Parathyroid adenoma (tissue), 2 donors: Measurements from ENCODE around the gene GSDME.

Source experiments
- H2AFZ ChIP-seq: fragments of 300-600 bp; sonication (generic); one replicate; pipeline ENCODE4 v1.7.0; 2017; ENCODE audit warnings: antibody characterized with exemption, mild to moderate bottlenecking
- H3K27ac ChIP-seq: fragments of 300-600 bp; sonication (generic); one replicate; pipeline ENCODE4 v1.7.0; 2017
- H3K27me3 ChIP-seq: fragments of 300-600 bp; sonication (generic); one replicate; pipeline ENCODE4 v1.7.0; 2017; ENCODE audit warnings: low read length; ENCODE audit not compliant: control insufficient read depth, insufficient read depth
- H3K36me3 ChIP-seq: fragments of 300-600 bp; sonication (generic); one replicate; pipeline ENCODE4 v1.7.0; 2017; ENCODE audit warnings: low read length; ENCODE audit not compliant: control insufficient read depth, insufficient read depth
- H3K4me1 ChIP-seq: fragments of 300-600 bp; sonication (generic); one replicate; pipeline ENCODE4 v1.7.0; 2017; ENCODE audit warnings: control low read depth
- H3K4me2 ChIP-seq: fragments of 300-600 bp; sonication (generic); one replicate; pipeline ENCODE4 v1.7.0; 2017; ENCODE audit warnings: low read length
- H3K4me3 ChIP-seq: fragments of 300-600 bp; sonication (generic); one replicate; pipeline ENCODE4 v1.7.0; 2017; ENCODE audit warnings: low read depth, low read length
- H3K79me2 ChIP-seq: fragments of 300-600 bp; sonication (generic); one replicate; pipeline ENCODE4 v1.7.0; 2017; ENCODE audit warnings: control low read depth
- H3K9ac ChIP-seq: fragments of 300-600 bp; sonication (generic); one replicate; pipeline ENCODE4 v1.7.0; 2017; ENCODE audit warnings: mild to moderate bottlenecking
- H3K9me3 ChIP-seq: fragments of 300-600 bp; sonication (generic); one replicate; pipeline ENCODE4 v1.7.0; 2017; ENCODE audit warnings: low read length; ENCODE audit not compliant: control insufficient read depth
- TF ChIP-seq, protein P1 (sequence below): fragments of 300-600 bp; sonication (generic); IDR thresholded peaks from one replicate; pipeline ENCODE4 v1.7.0; 2017; ENCODE audit warnings: antibody characterized with exemption, mild to moderate bottlenecking
- donor health status: primary hyperparathyroidism.

GSDME gene

DNA sequence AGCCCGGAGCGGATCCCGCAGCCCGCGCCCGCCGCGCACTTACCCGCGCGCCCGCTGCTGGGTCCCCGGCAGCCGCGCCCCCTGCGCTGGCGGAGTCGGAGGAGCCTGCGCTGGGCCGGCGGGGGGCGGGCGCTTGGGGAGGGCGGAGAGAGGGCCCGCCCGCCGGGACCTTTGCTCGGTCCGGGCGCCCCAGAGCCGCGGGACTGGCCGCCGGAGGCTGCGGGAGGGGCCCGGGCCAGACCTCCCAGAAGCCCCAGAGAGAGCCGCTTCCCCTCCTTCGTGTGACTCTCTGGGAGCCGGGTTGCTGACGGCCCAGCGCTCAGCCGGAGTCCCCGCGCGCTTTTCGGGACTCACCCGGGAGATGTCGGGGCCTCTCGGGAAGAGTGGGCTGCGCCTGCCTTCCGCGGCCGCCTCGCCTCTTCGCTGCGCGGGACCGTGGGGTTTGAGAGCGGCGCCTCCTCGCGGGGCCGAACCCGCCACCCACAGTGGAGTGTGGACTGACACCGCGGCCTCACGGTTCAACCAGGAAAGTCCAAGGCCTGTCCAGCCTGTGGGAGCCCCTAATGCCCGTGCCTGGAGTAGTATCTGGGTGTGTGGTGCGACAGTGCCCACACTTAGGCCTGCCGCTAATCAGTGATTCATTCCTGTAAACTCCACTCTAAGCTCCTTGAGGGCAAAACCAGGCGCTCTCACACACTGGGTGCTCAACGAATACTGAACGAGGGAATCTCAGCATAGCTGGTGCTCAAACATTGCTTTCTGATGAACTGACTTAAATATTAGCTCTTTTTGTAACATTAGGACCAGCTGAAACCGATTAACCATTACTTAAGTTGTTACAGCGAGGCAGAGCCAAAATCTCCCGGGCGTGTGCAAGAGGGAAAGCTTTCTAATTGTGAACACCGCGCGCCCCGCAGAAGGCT, at the start of gene GSDME:
Gene GSDME (minus strand): TSS at position 112 of the 923 bp plus-strand sequence. CDS start 7,690 bp downstream, outside the sequence.
- TF ChIP-seq, protein P1, sequence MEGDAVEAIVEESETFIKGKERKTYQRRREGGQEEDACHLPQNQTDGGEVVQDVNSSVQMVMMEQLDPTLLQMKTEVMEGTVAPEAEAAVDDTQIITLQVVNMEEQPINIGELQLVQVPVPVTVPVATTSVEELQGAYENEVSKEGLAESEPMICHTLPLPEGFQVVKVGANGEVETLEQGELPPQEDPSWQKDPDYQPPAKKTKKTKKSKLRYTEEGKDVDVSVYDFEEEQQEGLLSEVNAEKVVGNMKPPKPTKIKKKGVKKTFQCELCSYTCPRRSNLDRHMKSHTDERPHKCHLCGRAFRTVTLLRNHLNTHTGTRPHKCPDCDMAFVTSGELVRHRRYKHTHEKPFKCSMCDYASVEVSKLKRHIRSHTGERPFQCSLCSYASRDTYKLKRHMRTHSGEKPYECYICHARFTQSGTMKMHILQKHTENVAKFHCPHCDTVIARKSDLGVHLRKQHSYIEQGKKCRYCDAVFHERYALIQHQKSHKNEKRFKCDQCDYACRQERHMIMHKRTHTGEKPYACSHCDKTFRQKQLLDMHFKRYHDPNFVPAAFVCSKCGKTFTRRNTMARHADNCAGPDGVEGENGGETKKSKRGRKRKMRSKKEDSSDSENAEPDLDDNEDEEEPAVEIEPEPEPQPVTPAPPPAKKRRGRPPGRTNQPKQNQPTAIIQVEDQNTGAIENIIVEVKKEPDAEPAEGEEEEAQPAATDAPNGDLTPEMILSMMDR: no peak
- peak within 1 kb of the TSS; percentile 100 for H2AFZ ChIP-seq
- no peaks in the 10 kb centered on the region for H3K9me3 ChIP-seq
- peak within 1 kb of the TSS; percentile 92 for H3K4me2 ChIP-seq
- H3K36me3 ChIP-seq: no peaks in the 10 kb centered on the region
- H3K27me3 ChIP-seq: no peaks in the 10 kb centered on the region
- H3K9ac ChIP-seq: peak within 1 kb of the TSS; percentile 49
- no peaks in the 10 kb centered on the region for H3K79me2 ChIP-seq
- H3K4me3 ChIP-seq: peak within 1 kb of the TSS; percentile 64
- H3K27ac ChIP-seq: peak within 1 kb of the TSS; percentile 61
- H3K4me1 ChIP-seq: no peaks in the 10 kb centered on the region

DNA sequence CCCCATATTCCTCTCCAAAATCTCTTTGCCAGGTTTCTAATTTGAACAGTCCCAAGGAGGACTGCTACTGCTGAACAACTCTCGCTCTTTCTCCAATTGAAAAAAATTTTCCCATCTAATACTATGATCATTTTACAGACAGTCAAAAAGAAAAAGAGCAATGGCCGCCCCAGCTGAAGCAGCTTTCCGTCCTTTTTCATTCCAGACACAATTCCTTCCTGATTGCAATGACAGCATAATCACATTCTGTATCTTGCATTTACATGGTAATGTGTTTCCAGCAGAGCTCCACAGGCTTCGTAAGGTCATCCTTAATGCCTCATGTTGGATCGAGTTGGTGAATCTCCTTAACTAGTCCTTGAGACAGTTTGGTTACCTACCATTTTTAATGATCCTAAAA, 45.0 kb upstream of the GSDME start:
- no peak overlapping the region for H3K9ac ChIP-seq
- no peak overlapping the region for H2AFZ ChIP-seq
- no peaks in the 10 kb centered on the region for H3K9me3 ChIP-seq
- H3K79me2 ChIP-seq: no peaks in the 10 kb centered on the region
- no peak overlapping the region for H3K4me3 ChIP-seq
- no peaks in the 10 kb centered on the region for H3K27me3 ChIP-seq
- H3K4me2 ChIP-seq: no peak overlapping the region
- TF ChIP-seq, protein P1: no peak
- no peaks in the 10 kb centered on the region for H3K36me3 ChIP-seq
- H3K27ac ChIP-seq: no peak overlapping the region
- H3K4me1 ChIP-seq: no peaks in the 10 kb centered on the region

DNA sequence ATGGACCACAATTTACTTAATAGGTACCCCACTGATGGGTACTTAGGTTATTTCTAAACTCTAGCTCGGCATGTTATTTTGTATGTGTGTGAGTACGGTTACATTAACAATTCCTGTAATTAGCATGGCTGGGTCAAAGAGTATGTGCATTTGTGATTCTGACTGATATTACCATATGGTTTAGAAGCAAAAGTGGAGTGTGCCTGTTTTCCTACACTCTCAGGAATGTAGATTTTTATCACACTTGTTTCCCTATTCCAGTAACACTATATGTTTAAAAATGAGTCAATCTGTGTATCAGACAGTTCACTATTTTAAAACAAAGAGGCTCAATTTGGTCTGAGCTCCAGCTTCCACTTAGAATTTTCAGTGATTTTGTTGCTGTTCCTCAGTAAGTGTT, 44.6 kb upstream of the GSDME start:
- Histone ChIP-seq H3K27ac (no peak overlapping the region), H3K4me3 (no peak overlapping the region), H3K4me1 (no peaks in the 10 kb centered on the region), H3K27me3 (no peaks in the 10 kb centered on the region), H3K9me3 (no peaks in the 10 kb centered on the region), H2AFZ (no peak overlapping the region), H3K4me2 (no peak overlapping the region), H3K9ac (no peak overlapping the region), H3K79me2 (no peaks in the 10 kb centered on the region), H3K36me3 (no peaks in the 10 kb centered on the region)
- TF ChIP-seq, protein P1: no peak

DNA sequence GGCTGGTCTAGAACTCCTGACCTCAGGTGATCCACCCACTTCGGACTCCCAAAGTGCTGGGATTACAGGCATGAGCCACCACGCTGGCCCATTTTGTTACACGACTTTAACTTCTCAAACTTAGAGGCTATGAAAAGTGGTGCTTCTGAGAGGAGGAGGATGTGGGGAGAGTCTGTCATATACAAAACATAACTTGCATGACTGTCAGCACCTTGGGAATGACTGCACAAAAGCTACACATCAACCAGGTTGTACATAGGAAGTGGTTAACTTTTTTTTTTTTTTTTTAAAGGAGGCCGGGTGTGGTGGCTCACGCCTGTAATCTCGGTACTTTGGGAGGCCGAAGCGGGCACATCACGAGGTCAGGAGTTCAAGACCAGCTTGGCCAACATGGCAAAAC, 43.4 kb upstream of the GSDME start:
- no peaks in the 10 kb centered on the region for H3K27me3 ChIP-seq
- no peaks in the 10 kb centered on the region for H3K9me3 ChIP-seq
- no peaks in the 10 kb centered on the region for H3K4me1 ChIP-seq
- H3K79me2 ChIP-seq: no peaks in the 10 kb centered on the region
- H3K4me2 ChIP-seq: no peak overlapping the region
- TF ChIP-seq, protein P1: no peak
- no peak overlapping the region for H3K27ac ChIP-seq
- no peaks in the 10 kb centered on the region for H3K36me3 ChIP-seq
- H3K9ac ChIP-seq: no peak overlapping the region
- H2AFZ ChIP-seq: no peak overlapping the region
- H3K4me3 ChIP-seq: no peak overlapping the region
